Measurements from ENCODE around the gene PNLIPRP1.

PNLIPRP1 gene

GRCh38 chr10:116602648-116603400 is 12.1 kb downstream of the PNLIPRP1 start:
- DNase-seq = no peak

GRCh38 chr10:116606061-116606483 is 15.3 kb downstream of the PNLIPRP1 start:
- no peak for DNase-seq

GRCh38 chr10:116607336-116607735 is 16.6 kb downstream of the PNLIPRP1 start:
- DNase-seq = no peak

- DNase-seq = no peak
Observed at GRCh38 chr10:116608686-116609594, 18.2 kb downstream of the PNLIPRP1 start.

DNA sequence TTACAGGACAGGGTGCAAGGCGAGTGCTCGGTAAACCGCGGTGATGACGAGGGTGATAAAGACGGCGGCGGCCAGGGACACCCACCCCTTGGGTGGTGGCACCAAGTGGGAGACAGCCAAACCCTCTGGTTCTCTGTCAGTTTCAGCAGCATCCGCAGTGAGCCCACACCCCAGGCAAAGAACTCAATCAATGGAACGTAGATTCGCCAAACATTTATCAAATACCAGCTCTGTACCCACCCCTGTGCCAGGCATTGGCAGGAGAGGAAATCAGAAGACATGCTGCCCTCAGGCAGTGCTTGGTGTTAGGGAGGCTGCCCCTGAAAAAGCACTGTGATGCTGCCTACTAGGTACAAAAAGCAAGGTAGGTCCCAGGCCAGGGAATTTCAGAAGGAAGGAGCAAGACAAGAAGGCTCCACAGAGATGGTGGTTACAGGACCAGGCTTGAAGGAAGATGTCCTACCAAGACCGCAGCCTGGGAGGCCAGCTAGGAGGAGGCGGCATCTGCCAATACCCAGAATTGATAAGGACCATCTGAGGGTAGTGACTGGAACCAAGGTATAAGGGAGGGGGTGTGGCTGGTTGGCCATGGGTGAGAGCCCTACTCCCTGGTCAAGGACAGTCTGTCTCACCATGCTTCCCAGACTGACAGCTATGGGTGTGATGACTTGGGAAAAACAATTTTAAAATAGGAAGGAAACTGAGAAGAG is 19.8 kb downstream of the PNLIPRP1 start:
- DNase-seq = no peak

DNA sequence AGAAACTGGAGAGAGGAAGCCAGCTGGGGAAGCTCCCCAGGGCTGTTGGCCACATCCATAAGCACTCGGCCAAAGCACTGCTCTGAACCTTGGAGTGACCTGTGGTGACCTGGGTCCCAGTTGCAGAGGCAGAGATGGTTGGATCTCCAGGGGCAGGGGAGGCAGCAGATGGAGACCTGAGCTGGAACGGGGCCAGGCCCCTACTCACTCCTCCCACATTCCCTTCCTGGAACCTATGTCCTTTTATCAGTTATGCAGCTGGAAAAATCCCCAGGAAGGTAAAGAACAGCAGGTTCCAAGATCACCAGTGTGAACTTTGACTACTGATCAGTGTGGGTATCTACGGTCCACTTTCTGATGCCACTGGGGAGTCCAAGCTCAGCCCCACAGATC is 20.4 kb downstream of the PNLIPRP1 start:
- DNase-seq = no peak

DNA sequence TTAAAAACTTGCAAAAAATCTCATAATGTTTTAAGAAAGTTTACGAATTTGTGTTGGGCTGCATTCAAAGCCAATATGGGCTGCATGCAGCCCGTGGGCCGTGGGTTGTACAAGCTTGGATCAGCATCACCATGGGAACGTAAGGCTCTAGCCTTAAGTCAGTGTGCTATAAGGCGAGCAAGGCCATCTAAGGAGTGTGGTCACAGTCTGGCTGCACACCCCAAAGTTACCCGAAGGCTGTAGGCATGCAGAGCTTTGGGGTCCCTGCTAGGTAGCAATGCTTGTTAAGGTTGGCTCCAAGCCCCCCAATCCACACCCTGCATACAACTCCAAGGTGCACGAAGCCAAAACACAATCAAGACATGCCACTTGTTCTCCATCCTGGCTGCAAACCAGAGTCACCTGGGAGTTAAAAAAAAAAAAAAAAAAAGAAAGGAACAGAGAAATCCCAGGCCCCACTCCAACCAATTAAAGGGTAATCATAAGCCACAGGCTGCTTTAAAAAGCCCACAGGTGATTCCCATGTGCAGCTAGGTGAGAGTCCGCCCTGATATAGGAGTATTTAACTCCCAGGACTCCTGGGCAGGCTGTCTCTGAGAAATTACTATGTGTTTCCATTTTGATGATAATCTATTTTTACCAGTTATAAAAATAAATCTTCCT is 21.5 kb downstream of the PNLIPRP1 start:
- DNase-seq = no peak

DNA sequence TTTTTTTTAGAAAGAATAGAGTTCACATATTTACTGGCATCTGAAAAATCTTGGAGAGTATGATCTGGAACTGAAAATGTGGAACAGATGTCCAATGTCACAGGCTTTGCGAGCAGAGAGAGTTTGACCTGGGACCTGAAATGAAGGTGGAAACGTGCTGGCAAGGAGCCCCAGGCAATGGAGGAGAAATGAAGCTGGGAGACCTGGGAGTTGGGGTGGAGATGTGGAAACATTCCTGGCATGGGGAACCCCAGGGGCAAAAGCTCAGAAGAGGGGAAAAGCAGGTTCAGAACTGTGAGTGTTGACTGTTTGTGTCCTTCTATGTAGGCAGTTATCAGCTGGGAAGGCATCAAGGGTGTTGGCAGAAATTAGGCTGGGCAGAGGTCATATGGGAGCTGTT is 22.7 kb downstream of the PNLIPRP1 start:
- DNase-seq = no peak

DNA sequence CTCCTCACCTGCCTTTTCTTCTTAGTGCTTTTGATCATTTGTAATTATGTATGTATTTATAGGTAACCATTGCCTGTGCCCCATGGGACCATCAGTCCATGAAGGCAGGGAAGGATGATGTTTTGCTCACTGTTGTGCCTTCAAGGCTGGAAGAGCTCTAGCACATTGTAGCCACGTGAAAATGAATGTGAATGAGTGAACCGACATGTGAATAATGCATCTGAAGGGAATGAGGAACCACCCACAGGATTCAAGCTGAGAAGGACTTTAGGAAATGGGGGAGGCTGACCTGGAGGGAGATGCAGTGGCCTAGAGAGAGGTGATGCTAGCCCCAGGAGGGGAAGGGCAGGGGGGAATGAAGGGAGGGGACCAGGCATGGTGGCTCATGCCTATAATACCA is 24.0 kb downstream of the PNLIPRP1 start:
- DNase-seq = no peak

DNA sequence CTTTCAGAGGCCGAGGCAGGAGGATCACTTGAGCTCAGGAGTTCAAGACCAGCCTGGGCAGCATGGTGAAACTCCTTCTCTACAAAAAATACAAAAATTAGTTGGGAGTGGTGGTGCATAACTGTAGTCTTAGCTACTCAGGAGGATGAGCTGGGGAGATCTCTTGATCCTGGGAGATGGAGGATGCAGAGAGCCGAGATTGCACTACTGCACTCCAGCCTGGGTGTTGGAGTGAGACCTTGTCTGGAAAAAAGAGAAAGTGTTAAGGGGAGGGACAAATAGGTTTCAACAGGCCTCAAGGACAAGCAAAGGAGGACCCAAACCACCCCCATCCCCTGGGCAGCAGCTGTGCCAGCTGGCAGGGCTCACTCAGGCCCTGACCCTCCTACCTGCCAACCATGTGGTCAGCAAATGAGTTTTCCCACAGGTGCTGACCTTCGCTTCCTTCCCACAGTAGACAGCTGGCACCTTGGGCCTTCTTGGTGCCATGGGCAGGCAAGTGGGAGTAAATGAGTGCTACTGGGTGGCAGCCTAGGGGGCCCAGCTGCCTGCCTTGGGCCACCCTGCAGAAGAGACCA is 24.5 kb downstream of the PNLIPRP1 start:
- DNase-seq = no peak

DNA sequence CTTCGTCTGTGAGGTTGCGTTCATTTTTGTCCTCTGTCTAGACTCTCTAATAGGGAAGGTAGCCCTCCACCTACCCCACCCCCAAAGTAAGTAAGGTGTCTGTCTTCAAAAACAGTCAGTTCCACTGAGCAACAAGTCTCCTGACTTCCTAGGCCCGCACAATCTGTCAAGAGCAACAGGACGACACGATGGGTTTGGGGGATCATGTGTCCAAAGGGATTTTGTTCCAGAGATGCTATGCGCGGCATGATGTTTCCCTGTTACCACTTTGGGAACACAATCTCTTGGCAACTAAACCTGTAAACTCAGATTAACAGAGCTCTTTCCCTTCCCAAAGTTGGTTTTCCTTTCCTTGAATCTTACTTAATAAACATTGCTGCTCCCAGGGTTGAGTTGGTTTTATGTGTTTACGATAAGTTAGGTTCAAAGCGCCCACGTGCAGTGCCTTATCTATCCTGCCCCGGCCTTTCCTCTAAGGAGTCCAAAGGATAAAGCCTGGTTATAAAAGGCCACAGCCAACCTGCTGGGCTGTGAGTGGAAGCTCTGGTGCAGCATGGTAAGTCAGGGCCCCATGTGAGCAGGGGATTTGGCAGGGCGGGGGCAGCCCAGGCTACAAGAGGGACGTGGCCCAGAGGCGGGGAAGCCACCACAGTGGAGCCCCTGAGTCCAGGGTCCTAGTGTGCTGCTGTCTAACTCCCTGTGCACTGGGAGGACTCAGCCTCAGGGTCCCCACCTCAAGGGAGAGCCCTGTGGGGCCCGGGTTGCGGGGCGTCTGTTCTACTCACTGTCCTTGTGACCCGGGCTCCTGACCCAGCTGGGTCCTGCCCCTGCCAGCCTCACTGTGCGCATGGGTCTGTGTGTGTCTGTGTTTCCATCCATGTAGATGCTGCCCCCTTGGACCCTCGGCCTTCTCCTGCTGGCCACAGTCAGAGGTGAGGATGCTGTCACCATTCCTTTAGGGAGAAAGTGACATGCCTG is 30.0 kb downstream of the PNLIPRP1 start, which contains the start of gene PNLIPRP2:
Gene PNLIPRP2 (plus strand): TSS at position 531 of the 978 bp plus-strand sequence.
- no peak for DNase-seq

DNA sequence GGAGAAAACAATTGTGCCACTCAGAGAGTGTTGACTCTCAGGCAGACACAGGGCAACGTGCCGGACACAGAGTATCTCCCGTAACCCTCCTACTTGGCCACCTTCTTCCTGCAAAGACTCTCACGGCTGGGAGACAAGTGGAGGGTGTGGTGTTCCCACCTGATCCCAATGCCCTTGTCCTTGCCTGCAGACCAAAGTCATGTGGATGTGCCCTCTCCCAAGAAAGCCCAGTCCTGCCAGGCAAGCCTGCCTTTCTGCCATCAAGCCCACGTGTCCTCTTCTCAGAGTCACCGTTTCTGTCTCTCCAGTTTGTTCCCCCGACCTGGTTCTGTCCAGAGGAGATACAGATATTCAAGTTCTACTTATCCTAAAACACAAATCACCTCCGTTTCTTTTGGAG is 30.7 kb downstream of the PNLIPRP1 start:
- DNase-seq = no peak

DNA sequence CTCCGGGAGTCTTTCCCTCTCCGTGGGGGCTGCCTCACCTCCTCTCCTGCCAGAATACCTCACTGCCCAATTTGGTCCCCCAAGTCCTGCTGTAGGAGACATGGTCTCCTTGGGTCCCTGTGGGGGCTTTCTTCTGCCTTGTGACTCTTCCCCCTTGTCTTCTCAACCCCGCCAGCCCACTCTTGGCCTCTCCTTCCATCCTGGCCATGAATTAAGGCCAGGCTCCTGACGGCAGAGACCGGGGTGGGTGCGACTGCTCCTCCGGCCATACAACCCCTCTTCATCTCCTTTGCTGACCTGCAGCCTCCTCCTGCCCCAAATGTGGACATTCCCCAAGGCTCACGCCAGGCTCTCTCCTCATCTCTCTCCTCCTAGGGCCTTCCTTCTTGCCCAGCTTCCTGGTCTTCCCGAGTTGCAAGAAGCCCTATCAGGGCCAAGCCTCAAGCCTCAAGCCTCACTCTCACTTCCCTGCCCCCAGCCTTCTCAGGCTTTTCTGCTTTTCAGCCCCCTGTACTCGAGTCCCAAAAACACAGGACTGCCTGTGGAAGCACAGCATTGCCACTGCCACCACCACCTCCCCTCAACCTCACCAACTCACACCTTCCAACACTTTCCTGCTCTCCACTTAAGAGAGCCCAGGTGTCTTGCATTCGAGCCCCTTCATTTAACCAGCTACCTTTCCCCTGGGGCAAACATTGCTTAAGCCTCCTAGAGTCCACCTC is 31.3 kb downstream of the PNLIPRP1 start:
- no peak for DNase-seq

- DNase-seq = no peak
Observed at GRCh38 chr10:116625845-116626244, 35.1 kb downstream of the PNLIPRP1 start.

GRCh38 chr10:116626815-116627214 is 36.1 kb downstream of the PNLIPRP1 start:
- no peak for DNase-seq

DNA sequence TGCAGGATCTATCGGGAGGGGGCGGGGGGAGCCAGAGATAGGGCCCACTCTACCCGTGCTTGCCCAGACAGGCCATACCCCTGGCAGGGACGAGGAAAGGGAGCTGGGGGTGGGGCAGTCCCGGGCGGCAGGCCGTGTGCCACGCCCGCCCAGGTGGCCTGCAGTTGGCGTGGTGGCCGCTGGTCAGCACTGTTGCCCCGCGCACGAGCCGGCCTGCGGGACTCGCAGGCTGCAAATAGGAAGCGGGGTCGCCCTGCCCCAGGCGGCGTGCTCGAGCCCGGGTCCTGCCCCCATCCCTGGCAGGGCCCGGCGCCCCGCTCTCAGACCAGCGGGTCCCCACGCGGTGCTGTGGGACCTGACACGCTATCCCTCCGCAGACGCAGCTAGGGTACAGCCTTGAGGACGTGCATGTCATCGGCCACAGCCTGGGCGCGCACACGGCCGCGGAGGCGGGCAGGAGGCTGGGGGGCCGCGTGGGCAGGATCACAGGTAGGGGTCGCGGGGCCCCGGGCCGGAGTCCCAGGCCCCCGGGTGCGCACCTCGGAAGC is 36.7 kb downstream of the PNLIPRP1 start:
- DNase-seq = no peak

DNA sequence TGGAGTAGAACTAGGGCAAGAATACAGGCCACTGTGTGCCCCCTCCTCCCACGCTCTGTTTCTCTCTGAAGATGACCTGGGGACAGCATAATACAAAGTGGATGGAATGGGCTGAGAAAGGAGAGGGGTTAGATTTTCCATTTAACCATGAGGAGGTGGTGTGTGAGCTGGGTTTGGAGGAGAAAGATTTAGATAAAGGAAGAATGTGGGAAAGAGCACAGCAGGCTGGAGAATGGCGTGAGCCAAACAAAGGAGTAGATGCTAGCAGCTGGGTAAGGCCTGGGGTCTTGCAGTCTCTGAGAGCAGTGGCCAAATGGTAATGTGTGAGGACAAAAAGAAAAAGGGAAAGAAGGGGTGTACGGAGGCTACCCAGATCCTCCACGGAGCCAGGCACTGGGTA is 38.6 kb downstream of the PNLIPRP1 start:
- no peak for DNase-seq

- no peak for DNase-seq
Observed at GRCh38 chr10:116630020-116630419, 39.3 kb downstream of the PNLIPRP1 start.

- DNase-seq = no peak
Observed at GRCh38 chr10:116631871-116632295, 41.1 kb downstream of the PNLIPRP1 start.

DNA sequence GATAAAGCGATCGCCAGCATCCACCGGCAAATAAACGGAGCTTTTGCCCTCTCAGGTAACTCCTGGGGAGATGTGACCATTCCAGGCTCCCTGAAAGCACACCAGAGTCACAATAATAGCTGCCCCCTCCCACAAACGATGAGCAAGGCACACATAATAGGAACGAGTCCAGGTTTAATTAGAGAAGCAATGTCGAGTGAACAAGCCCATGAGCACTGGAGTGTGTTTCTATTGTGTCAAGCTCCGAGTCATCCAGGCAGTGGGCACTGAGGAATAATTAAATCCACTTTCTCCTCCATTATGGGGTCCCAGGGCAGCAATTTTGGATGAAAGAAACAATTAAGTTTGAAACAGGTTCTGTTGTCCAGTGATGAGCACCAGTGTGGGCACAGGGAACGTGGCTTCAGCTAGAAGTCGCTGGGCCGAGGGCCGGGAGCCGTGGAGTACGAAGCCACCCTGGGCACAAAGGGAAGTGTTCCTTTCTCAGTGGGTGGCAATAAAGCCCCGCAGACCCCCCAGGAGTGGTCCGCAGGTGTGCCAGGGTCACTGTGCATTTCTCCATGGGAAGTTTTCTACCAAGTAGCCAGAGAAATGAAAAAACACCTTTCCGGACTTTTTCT is 41.9 kb downstream of the PNLIPRP1 start:
- no peak for DNase-seq
